Neuronal stem cell (in vitro differentiated cells): Measurements from ENCODE around the gene FUT3.

Experiments used
- DNase-seq: peaks from one replicate; pipeline ENCODE4 v3.0.0-alpha.2; 2013; ENCODE audit warnings: low spot score
- H2AFZ ChIP-seq: one replicate; pipeline ENCODE4 v1.6.1; 2013; ENCODE audit warnings: mild to moderate bottlenecking, low read length, inconsistent platforms
- H2AK5ac ChIP-seq: 2 replicates; pipeline ENCODE4 v1.6.1; 2013; ENCODE audit warnings: low read depth, mild to moderate bottlenecking, inconsistent platforms, low read length, moderate library complexity, mixed read lengths
- H2BK120ac ChIP-seq: 2 replicates; pipeline ENCODE4 v1.6.1; 2013; ENCODE audit warnings: low read depth, mild to moderate bottlenecking, inconsistent platforms, low read length, moderate library complexity, mixed read lengths
- H2BK12ac ChIP-seq: one replicate; pipeline ENCODE4 v1.6.1; 2013; ENCODE audit warnings: low read length, inconsistent platforms
- H2BK15ac ChIP-seq: 2 replicates; pipeline ENCODE4 v1.6.1; 2013; ENCODE audit warnings: mild to moderate bottlenecking, low read length, inconsistent platforms, mixed read lengths
- H2BK5ac ChIP-seq: one replicate; pipeline ENCODE4 v1.6.1; 2013; ENCODE audit warnings: inconsistent platforms, mild to moderate bottlenecking, low read length, moderate library complexity
- H3K14ac ChIP-seq: one replicate; pipeline ENCODE4 v1.6.1; 2013; ENCODE audit warnings: low read length, inconsistent platforms
- H3K18ac ChIP-seq: 2 replicates; pipeline ENCODE4 v1.6.1; 2013; ENCODE audit warnings: low read length, inconsistent platforms
- H3K23ac ChIP-seq: 2 replicates; pipeline ENCODE4 v1.6.1; 2013; ENCODE audit warnings: low read depth, mild to moderate bottlenecking, mixed read lengths, low read length, inconsistent platforms; ENCODE audit not compliant: poor library complexity
- H3K27ac ChIP-seq: replicated peaks from 3 replicates; pipeline ENCODE4 v1.5.1; 2013; ENCODE audit warnings: low read length, inconsistent platforms
- H3K27me3 ChIP-seq, 3 experiments: 2 replicates each; pipeline ENCODE4 v1.6.1; 2013; ENCODE audit warnings: low read length in 3 of 3, mild to moderate bottlenecking in 2 of 3, inconsistent platforms in 1 of 3, low read depth in 1 of 3, mixed read lengths in 1 of 3, moderate library complexity in 1 of 3; ENCODE audit not compliant: control insufficient read depth in 3 of 3, insufficient read depth in 3 of 3
- H3K36me3 ChIP-seq, 2 donors: replicated peaks in 1 of 2; 2 replicates each; pipeline ENCODE4 v1.6.1; 2013; ENCODE audit warnings: low read length in 2 of 2; ENCODE audit not compliant: control insufficient read depth in 2 of 2, insufficient read depth in 2 of 2
- H3K4ac ChIP-seq: 2 replicates; pipeline ENCODE4 v1.6.1; 2013; ENCODE audit warnings: inconsistent platforms, mild to moderate bottlenecking, low read length, moderate library complexity
- H3K4me1 ChIP-seq, 2 donors: 1 replicate in 1 of 2; 2 replicates in 1 of 2; pipeline ENCODE4 v1.6.1; 2013; ENCODE audit warnings: low read length in 2 of 2, low read depth in 1 of 2; ENCODE audit not compliant: control insufficient read depth in 2 of 2, insufficient read depth in 1 of 2
- H3K4me2 ChIP-seq: one replicate; pipeline ENCODE4 v1.6.1; 2013; ENCODE audit warnings: mild to moderate bottlenecking, low read length, inconsistent platforms; ENCODE audit not compliant: insufficient read depth, poor library complexity, severe bottlenecking
- H3K4me3 ChIP-seq, 2 donors: 2 replicates each; pipeline ENCODE4 v1.5.1; 2013; ENCODE audit warnings: low read length in 2 of 2, mild to moderate bottlenecking in 2 of 2, inconsistent platforms in 1 of 2, moderate library complexity in 1 of 2
- H3K79me1 ChIP-seq: one replicate; pipeline ENCODE4 v1.6.1; 2013; ENCODE audit warnings: low read depth, mild to moderate bottlenecking, inconsistent platforms, low read length, moderate library complexity
- H3K9ac ChIP-seq: one replicate; pipeline ENCODE4 v1.6.1; 2013; ENCODE audit warnings: mild to moderate bottlenecking, low read depth, low read length, inconsistent platforms; ENCODE audit not compliant: poor library complexity
- H3K9me3 ChIP-seq, 2 donors: replicated peaks in 1 of 2; 2 replicates each; pipeline versions ENCODE3 to v1.6.1; 2013; ENCODE audit warnings: low read length in 2 of 2, mild to moderate bottlenecking in 2 of 2, inconsistent platforms in 1 of 2, low read depth in 1 of 2, mixed read lengths in 1 of 2, moderate library complexity in 1 of 2; ENCODE audit not compliant: control insufficient read depth in 2 of 2, insufficient read depth in 1 of 2
- H4K8ac ChIP-seq: one replicate; pipeline ENCODE4 v1.6.1; 2013; ENCODE audit warnings: low read depth, mild to moderate bottlenecking, inconsistent platforms, low read length, moderate library complexity
- H4K91ac ChIP-seq: one replicate; pipeline ENCODE4 v1.6.1; 2013; ENCODE audit warnings: low read length, low read depth, mild to moderate bottlenecking, inconsistent platforms; ENCODE audit not compliant: poor library complexity
- WGBS, 2 donors: extraction: QIAGEN DNeasy Blood & Tissue Kit; methylation state at CpG; one replicate each; pipeline ENCODE4 v1.1.7; 2013; ENCODE audit warnings: missing lambda C conversion rate in 2 of 2, mixed read lengths in 1 of 2; ENCODE audit not compliant: insufficient read length in 2 of 2, insufficient replicate concordance in 1 of 2; ENCODE audit errors: extremely low coverage in 2 of 2; 5-methylcytosine and 5-hydroxymethylcytosine counted together

The FUT3 gene

GRCh38 chr19:5826531-5827341 lies 24.5 kb downstream of the FUT3 start:
- no peak overlapping the region for H3K27ac ChIP-seq
- peaks cover 3% of the 10 kb centered on the region for H3K79me1 ChIP-seq
- peak overlapping the region; percentile 100 for H3K23ac ChIP-seq
- H3K4me1 ChIP-seq = peaks cover 0 to 24% of the 10 kb centered on the region in 2 donors
- no peaks in the 10 kb centered on the region for H3K36me3 ChIP-seq
- no peak overlapping the region for H2BK12ac ChIP-seq
- no peak overlapping the region for H2AFZ ChIP-seq
- no peak overlapping the region for H3K9ac ChIP-seq
- no peak overlapping the region for H4K91ac ChIP-seq
- H3K18ac ChIP-seq = peak overlapping the region; percentile 95
- WGBS, 2 donors = no CpG with 5 or more reads among the region's 24 CpGs
- H3K4me3 ChIP-seq = no peak overlapping the region
- peak overlapping the region; percentile 67 for H2BK15ac ChIP-seq
- peak overlapping the region; percentile 94 for H2AK5ac ChIP-seq
- no peak overlapping the region for H3K4ac ChIP-seq
- H2BK120ac ChIP-seq = peak overlapping the region; percentile 72
- peak overlapping the region; percentile 53 for H2BK5ac ChIP-seq
- H4K8ac ChIP-seq = peak overlapping the region; percentile 52
- H3K14ac ChIP-seq = no peak overlapping the region
- H3K9me3 ChIP-seq = peaks cover 0 to 3% of the 10 kb centered on the region in 2 donors
- H3K4me2 ChIP-seq = peak overlapping the region; percentile 96
- peaks cover 0 to 5% (median 0%) of the 10 kb centered on the region in 3 experiments for H3K27me3 ChIP-seq
- peak; percentile 32 for DNase-seq

- no peak overlapping the region for H3K4ac ChIP-seq
- H3K4me3 ChIP-seq = peak overlapping the region in 1 of 2 donors; percentile 58
- WGBS, 2 donors = no CpG with 5 or more reads among the region's 21 CpGs
- no peak overlapping the region for H3K4me2 ChIP-seq
- peaks cover 1% of the 10 kb centered on the region for H3K79me1 ChIP-seq
- peak overlapping the region; percentile 56 for H2AK5ac ChIP-seq
- H2AFZ ChIP-seq = no peak overlapping the region
- peaks cover 0 to 24% of the 10 kb centered on the region in 2 donors for H3K4me1 ChIP-seq
- no peaks in the 10 kb centered on the region for H3K36me3 ChIP-seq
- no peak overlapping the region for H2BK15ac ChIP-seq
- H2BK5ac ChIP-seq = no peak overlapping the region
- peaks cover 0 to 3% of the 10 kb centered on the region in 2 donors for H3K9me3 ChIP-seq
- H4K91ac ChIP-seq = no peak overlapping the region
- no peak overlapping the region for H3K14ac ChIP-seq
- H3K27me3 ChIP-seq = peaks cover 0 to 5% (median 0%) of the 10 kb centered on the region in 3 experiments
- peak overlapping the region; percentile 55 for H3K23ac ChIP-seq
- no peak overlapping the region for H2BK120ac ChIP-seq
- H3K18ac ChIP-seq = no peak overlapping the region
- no peak for DNase-seq
- H2BK12ac ChIP-seq = peak overlapping the region; percentile 41
- H3K9ac ChIP-seq = no peak overlapping the region
- no peak overlapping the region for H3K27ac ChIP-seq
- H4K8ac ChIP-seq = no peak overlapping the region
Observed at GRCh38 chr19:5825178-5825577, 26.1 kb downstream of the FUT3 start.

- peaks cover 0 to 24% of the 10 kb centered on the region in 2 donors for H3K4me1 ChIP-seq
- H3K9ac ChIP-seq = no peak overlapping the region
- H3K4me2 ChIP-seq = no peak overlapping the region
- H3K18ac ChIP-seq = no peak overlapping the region
- peak overlapping the region; percentile 55 for H3K23ac ChIP-seq
- peak overlapping the region; percentile 75 for H2AK5ac ChIP-seq
- WGBS, 2 donors = no CpG with 5 or more reads among the region's 10 CpGs
- no peak overlapping the region for H2BK120ac ChIP-seq
- peaks cover 0 to 5% (median 0%) of the 10 kb centered on the region in 3 experiments for H3K27me3 ChIP-seq
- no peak overlapping the region for H2BK15ac ChIP-seq
- DNase-seq = no peak
- no peak overlapping the region for H2BK5ac ChIP-seq
- no peak overlapping the region for H3K4ac ChIP-seq
- no peaks in the 10 kb centered on the region for H3K79me1 ChIP-seq
- no peak overlapping the region for H2BK12ac ChIP-seq
- H3K14ac ChIP-seq = no peak overlapping the region
- no peak overlapping the region for H4K91ac ChIP-seq
- H3K36me3 ChIP-seq = no peaks in the 10 kb centered on the region
- no peak overlapping the region for H2AFZ ChIP-seq
- H3K9me3 ChIP-seq = peaks cover 0 to 3% of the 10 kb centered on the region in 2 donors
- H4K8ac ChIP-seq = no peak overlapping the region
- no peak overlapping the region for H3K27ac ChIP-seq
- H3K4me3 ChIP-seq = no peak overlapping the region
Observed at GRCh38 chr19:5824751-5825150, 26.5 kb downstream of the FUT3 start.

GRCh38 chr19:5823579-5824281 lies 27.5 kb downstream of the FUT3 start:
- Histone ChIP-seq H4K91ac (no peak overlapping the region), H3K4me1 (peaks cover 0 to 17% of the 10 kb centered on the region in 2 donors), H2AFZ (no peak overlapping the region), H3K18ac (peak overlapping the region; percentile 52), H3K14ac (no peak overlapping the region), H3K36me3 (no peaks in the 10 kb centered on the region), H2BK5ac (no peak overlapping the region), H2BK120ac (no peak overlapping the region), H3K79me1 (no peaks in the 10 kb centered on the region), H2BK12ac (no peak overlapping the region), H2BK15ac (no peak overlapping the region), H3K9ac (peak overlapping the region; percentile 63), H3K23ac (no peak overlapping the region), H2AK5ac (no peak overlapping the region), H3K27me3 (peaks cover 0 to under 1% (median 0%) of the 10 kb centered on the region in 3 experiments), H3K4ac (no peak overlapping the region), H4K8ac (no peak overlapping the region), H3K4me3 (no peak overlapping the region), H3K4me2 (no peak overlapping the region), H3K9me3 (peaks cover 0 to 3% of the 10 kb centered on the region in 2 donors), H3K27ac (no peak overlapping the region)
- WGBS, 2 donors = no CpG with 5 or more reads among the region's 30 CpGs
- no peak for DNase-seq
